BLaER1 (cell line): Measurements from ENCODE around the gene ZNF608.

Experiments used
- H3K27ac ChIP-seq: shearing (Covaris generic); formaldehyde crosslinking; 2 replicates; pipeline ENCODE4 v1.8.1; 2022
- H3K27me3 ChIP-seq: shearing (Covaris generic); formaldehyde crosslinking; 2 replicates; pipeline ENCODE4 v1.8.1; 2022
- H3K36me3 ChIP-seq: shearing (Covaris generic); formaldehyde crosslinking; 2 replicates; pipeline ENCODE4 v1.8.1; 2022
- H3K4me1 ChIP-seq: shearing (Covaris generic); formaldehyde crosslinking; 2 replicates; pipeline ENCODE4 v1.8.1; 2022
- H3K4me2 ChIP-seq: shearing (Covaris generic); formaldehyde crosslinking; 2 replicates; pipeline ENCODE4 v1.8.1; 2022
- H3K4me3 ChIP-seq: shearing (Covaris generic); formaldehyde crosslinking; 2 replicates; pipeline ENCODE4 v1.8.1; 2022
- H3K9ac ChIP-seq: shearing (Covaris generic); formaldehyde crosslinking; 2 replicates; pipeline ENCODE4 v1.8.1; 2022
- H3K9me3 ChIP-seq: shearing (Covaris generic); formaldehyde crosslinking; 2 replicates; pipeline ENCODE4 v1.8.1; 2022
- H4K20me1 ChIP-seq: shearing (Covaris generic); formaldehyde crosslinking; 2 replicates; pipeline ENCODE4 v1.8.1; 2022
- Cebpa-rat ChIP-seq: shearing (Covaris generic); IDR thresholded peaks from 2 replicates; pipeline ENCODE4 v1.8.1; 2022

ZNF608 gene, protein sequence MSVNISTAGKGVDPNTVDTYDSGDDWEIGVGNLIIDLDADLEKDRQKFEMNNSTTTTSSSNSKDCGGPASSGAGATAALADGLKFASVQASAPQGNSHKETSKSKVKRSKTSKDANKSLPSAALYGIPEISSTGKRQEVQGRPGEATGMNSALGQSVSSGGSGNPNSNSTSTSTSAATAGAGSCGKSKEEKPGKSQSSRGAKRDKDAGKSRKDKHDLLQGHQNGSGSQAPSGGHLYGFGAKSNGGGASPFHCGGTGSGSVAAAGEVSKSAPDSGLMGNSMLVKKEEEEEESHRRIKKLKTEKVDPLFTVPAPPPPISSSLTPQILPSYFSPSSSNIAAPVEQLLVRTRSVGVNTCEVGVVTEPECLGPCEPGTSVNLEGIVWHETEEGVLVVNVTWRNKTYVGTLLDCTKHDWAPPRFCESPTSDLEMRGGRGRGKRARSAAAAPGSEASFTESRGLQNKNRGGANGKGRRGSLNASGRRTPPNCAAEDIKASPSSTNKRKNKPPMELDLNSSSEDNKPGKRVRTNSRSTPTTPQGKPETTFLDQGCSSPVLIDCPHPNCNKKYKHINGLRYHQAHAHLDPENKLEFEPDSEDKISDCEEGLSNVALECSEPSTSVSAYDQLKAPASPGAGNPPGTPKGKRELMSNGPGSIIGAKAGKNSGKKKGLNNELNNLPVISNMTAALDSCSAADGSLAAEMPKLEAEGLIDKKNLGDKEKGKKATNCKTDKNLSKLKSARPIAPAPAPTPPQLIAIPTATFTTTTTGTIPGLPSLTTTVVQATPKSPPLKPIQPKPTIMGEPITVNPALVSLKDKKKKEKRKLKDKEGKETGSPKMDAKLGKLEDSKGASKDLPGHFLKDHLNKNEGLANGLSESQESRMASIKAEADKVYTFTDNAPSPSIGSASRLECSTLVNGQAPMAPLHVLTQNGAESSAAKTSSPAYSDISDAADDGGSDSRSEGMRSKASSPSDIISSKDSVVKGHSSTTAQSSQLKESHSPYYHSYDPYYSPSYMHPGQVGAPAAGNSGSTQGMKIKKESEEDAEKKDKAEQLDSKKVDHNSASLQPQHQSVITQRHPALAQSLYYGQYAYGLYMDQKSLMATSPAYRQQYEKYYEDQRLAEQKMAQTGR (N-terminal part only)

DNA sequence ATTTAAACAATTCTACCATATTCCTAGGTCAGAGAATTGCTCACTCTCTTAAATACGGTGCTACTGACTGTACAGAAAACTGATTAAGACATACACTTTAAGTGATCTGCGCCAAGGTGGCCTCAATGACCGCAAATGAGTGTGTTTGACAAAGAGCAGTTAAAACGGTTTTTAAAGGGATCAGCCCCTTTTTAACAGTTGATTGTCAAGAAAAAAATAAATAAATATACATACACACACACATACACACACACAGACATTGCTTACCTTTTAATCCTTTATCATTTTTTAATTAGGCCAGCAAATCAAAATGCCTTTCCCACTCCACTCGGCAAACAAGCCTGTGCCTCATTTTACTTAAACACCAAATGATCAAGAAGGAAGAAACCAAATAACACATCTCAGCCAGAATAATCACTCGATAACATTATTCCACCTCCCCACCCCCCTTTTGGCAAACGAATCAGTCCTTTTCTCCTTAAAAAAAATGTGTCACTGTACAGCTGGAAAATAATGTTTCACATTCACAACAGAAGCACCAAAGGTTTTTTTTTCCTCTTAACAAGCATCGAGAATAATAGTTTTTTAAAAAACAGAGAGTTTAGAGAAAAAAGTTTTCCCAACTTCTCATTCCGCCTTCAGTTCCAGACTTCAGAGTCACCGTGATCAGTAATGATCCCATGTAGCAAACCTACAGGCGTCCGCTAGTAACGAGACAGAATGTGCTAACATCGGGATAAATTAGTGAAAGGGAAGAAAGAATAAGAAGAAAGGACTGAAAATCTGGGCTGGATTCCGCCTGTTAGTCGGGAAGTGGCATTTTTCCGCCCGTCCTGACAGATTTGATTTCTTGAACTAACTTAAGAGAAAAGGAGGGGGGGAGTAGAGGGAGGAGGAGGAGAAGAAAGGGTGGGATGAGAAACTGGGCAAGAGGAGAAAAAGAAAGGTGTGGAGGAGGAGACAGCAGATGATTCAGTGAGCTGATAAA is at the start of gene ZNF608:
Gene ZNF608 (minus strand): TSS at position 712 of the 988 bp plus-strand sequence. CDS start 1,650 bp downstream, outside the sequence.
- H3K9ac ChIP-seq = peak within 1 kb of the TSS; percentile 95
- peak within 1 kb of the TSS; percentile 90 for H3K4me2 ChIP-seq
- no peak for TF ChIP-seq Cebpa-rat
- no peaks in the 10 kb centered on the region for H3K9me3 ChIP-seq
- peaks cover 34% of the 10 kb centered on the region for H4K20me1 ChIP-seq
- no peaks in the 10 kb centered on the region for H3K27me3 ChIP-seq
- peaks cover 18% of the 10 kb centered on the region for H3K4me1 ChIP-seq
- H3K4me3 ChIP-seq = peak within 1 kb of the TSS; percentile 91
- peaks cover 32% of the 10 kb centered on the region for H3K36me3 ChIP-seq
- peak within 1 kb of the TSS; percentile 95 for H3K27ac ChIP-seq

DNA sequence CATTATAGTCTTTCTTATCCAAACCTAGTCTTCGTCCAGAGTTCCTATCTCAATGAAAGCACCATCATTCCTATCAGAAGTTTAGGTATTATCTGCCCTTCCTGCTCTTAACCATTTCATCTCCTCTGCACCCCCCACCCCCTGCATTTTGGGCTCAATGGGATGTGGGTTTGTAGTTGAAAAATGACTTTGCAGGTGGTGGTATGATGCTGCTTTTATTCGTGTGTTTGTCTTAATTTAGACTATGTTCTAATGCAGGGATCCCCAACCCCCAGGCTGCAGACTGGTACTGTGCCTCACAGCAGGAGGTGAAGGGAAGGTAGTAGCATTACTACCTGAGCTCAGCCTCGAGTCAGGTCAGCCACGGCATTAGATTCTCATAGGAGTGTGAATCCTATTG is 49.4 kb upstream of the ZNF608 start:
- H3K4me3 ChIP-seq = no peak overlapping the region
- H3K27me3 ChIP-seq = no peaks in the 10 kb centered on the region
- no peak for TF ChIP-seq Cebpa-rat
- no peaks in the 10 kb centered on the region for H3K4me1 ChIP-seq
- peaks cover under 1% of the 10 kb centered on the region; the same call in 1 of the 2 replicates for H3K9me3 ChIP-seq
- H3K9ac ChIP-seq = no peak overlapping the region
- H3K27ac ChIP-seq = no peak overlapping the region
- no peak overlapping the region for H3K4me2 ChIP-seq
- H4K20me1 ChIP-seq = no peaks in the 10 kb centered on the region
- no peaks in the 10 kb centered on the region for H3K36me3 ChIP-seq

DNA sequence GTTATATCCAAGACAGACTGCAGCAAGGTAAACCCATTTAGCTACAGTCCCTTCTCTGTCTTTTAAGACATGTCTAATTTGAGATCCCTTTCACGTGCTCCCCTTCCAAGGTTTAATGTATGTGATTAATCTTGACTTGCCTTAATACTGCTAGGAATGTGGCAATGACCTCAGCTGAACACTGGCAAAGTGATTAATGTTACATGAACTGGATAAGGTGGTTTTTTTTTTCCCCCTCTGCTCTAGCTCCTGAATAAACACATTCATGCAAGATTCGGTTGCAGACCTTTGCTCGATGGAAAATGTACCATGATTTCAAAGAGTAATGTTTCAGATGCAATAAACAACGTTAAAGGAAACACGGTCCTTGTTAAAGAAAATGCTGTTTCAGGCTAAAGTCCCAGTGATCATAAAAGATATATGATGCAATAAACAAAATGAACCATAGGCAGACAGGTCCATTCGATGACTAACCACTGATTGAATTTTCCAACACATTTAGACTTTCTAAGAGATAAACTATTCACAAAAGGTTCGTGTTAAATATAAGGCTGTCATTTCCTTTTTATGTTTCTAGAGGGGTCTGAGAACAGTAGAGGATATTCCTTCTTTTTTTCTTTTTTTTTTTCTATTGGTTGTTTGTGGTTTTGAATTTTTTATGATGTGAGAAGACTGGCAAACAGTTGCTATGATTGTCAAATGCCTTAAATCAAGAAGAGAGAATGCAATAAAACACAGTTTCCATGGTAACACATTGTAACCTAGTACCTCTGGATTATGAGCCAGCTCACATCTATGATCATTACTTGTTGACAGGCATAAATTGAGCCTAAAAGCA is 44.7 kb upstream of the ZNF608 start:
- no peak overlapping the region for H3K27ac ChIP-seq
- no peaks in the 10 kb centered on the region for H4K20me1 ChIP-seq
- no peak overlapping the region for H3K4me3 ChIP-seq
- H3K9ac ChIP-seq = no peak overlapping the region
- no peaks in the 10 kb centered on the region for H3K36me3 ChIP-seq
- no peak for TF ChIP-seq Cebpa-rat
- H3K4me1 ChIP-seq = no peaks in the 10 kb centered on the region
- no peaks in the 10 kb centered on the region for H3K9me3 ChIP-seq
- no peak overlapping the region for H3K4me2 ChIP-seq
- H3K27me3 ChIP-seq = no peaks in the 10 kb centered on the region

DNA sequence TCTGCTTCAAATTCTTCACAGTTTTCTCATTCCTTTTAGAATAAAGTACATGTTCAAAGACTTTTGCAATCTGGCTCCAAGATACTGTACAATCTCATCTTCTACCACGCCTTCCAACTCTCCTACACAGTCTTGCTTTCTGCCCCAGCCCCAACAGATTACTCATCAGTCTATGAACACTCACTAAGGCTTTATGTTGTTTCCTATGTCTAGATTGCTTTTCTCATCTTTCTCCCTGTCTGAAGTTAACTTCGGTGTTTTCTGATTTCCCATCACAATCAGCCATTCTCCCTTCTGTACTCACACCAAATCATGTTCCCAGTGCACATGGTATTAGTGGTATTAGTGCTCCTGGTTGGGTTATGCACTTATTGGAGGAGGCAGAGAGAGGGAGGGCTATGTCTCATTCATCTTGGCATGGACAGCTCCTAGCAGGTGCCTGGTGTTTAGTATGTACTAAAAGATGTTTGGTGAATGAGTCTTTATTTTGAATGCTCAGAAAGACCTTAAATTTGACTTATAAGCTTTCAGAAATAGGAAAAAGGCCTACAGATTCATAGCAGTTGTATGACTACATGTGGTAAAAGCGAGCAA is 44.0 kb upstream of the ZNF608 start:
- TF ChIP-seq Cebpa-rat = no peak
- no peaks in the 10 kb centered on the region for H3K36me3 ChIP-seq
- no peak overlapping the region for H3K27ac ChIP-seq
- H3K4me3 ChIP-seq = no peak overlapping the region
- no peaks in the 10 kb centered on the region for H4K20me1 ChIP-seq
- no peak overlapping the region for H3K4me2 ChIP-seq
- H3K9me3 ChIP-seq = no peaks in the 10 kb centered on the region
- H3K9ac ChIP-seq = no peak overlapping the region
- no peaks in the 10 kb centered on the region for H3K27me3 ChIP-seq
- no peaks in the 10 kb centered on the region for H3K4me1 ChIP-seq

DNA sequence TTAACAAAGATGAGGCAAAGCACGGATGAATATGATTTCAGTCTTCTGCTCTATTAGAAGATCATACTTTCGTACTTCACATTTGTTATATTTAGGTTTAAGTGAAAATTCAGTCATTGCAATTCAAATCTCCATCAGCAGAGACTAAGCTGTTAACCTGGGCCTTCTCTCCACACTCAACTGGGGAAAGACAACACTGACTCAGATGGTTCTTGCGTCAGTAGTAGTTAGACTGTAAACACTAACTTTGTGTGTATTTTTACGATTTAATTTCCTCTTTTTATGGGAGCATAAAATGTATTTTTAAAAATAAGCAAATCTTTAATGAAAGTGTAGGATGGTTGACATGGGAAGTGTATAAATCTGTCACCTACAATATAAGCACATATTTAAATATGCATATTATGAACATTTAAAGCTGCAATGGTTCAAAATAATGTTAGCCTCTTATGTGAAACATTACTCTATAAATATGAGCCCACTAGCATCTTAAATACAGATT is 42.7 kb upstream of the ZNF608 start:
- Histone ChIP-seq H3K36me3 (no peaks in the 10 kb centered on the region), H3K9ac (no peak overlapping the region), H3K4me2 (no peak overlapping the region)

DNA sequence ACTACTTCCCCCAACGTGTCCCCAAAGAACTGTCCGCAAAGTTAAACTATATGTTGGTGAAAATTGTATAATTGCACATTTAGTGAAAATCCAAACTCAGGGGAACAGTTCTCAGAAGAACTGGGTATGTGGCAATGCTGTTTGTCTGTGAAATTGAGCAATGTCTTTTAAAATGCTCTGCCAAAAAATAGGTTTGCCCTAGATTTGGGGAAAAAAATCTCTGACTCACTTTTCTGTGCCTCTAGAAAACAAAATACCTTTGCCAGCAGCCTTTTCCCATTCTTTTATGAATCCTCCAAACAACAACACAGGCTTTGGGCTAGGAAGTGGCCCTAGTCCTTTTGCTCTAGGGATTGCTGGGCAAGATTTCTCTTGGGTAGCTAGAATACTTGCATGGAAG is 37.4 kb upstream of the ZNF608 start:
- no peak for TF ChIP-seq Cebpa-rat
- Histone ChIP-seq H3K36me3 (no peaks in the 10 kb centered on the region), H3K9ac (no peak overlapping the region), H3K4me3 (no peak overlapping the region), H3K27me3 (no peaks in the 10 kb centered on the region), H3K4me2 (no peak overlapping the region), H3K4me1 (no peaks in the 10 kb centered on the region), H3K9me3 (0 out of 2 replicates have a peak, but pooled peaks cover 5% of the 10 kb centered on the region), H4K20me1 (no peaks in the 10 kb centered on the region), H3K27ac (no peak overlapping the region)

More for the DNA sequence above, 42.7 kb upstream of the ZNF608 start:
- Histone ChIP-seq H3K4me1 (no peaks in the 10 kb centered on the region), H3K27me3 (no peaks in the 10 kb centered on the region), H3K27ac (no peak overlapping the region), H3K9me3 (no peaks in the 10 kb centered on the region), H3K4me3 (no peak overlapping the region), H4K20me1 (no peaks in the 10 kb centered on the region)
- TF ChIP-seq Cebpa-rat = no peak

DNA sequence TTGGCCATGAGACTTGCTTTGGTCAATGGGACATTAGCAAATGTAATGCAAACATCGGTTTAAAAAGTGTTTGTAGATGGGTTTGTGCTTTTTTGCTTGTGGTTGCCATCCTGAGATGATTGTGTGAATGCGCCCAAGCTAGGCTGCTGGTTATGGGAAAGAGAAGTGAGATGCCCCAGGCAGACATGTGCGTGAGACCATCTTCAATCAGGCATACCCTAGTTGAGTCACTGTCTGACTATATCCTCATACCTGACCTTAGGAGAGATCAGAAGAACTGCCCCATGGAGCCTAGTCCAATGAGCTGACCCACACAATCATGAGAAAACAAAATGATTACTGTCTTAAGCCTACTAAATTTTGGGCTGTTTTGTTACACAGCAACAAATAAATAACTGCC is 36.8 kb upstream of the ZNF608 start:
- H3K4me3 ChIP-seq = no peak overlapping the region
- no peaks in the 10 kb centered on the region for H4K20me1 ChIP-seq
- TF ChIP-seq Cebpa-rat = no peak
- no peak overlapping the region for H3K27ac ChIP-seq
- H3K27me3 ChIP-seq = no peaks in the 10 kb centered on the region
- no peaks in the 10 kb centered on the region for H3K4me1 ChIP-seq
- H3K9me3 ChIP-seq = 0 out of 2 replicates have a peak, but pooled peaks cover 5% of the 10 kb centered on the region
- H3K4me2 ChIP-seq = no peak overlapping the region
- H3K9ac ChIP-seq = no peak overlapping the region
- H3K36me3 ChIP-seq = no peaks in the 10 kb centered on the region

DNA sequence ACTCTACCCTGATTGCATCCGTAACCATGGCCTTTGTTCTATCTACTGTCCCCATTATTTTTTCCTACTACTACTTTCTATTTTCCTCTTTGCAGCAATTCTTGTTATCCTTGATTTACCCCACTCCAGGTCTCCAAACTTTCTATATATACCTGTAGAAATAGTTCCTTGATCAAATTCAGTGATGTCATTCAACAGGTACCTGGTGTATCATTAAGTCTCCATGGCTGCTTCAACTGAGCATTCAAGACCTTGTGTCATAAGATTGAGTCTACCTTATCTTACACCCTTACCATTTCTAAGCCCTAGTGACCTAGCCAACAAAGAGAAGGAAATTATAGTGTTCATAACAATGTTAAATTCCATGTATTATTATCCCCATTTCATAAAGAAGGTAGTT is 35.8 kb upstream of the ZNF608 start:
- H3K27me3 ChIP-seq = no peaks in the 10 kb centered on the region
- H3K36me3 ChIP-seq = no peaks in the 10 kb centered on the region
- no peak for TF ChIP-seq Cebpa-rat
- H3K4me2 ChIP-seq = no peak overlapping the region
- no peak overlapping the region for H3K9ac ChIP-seq
- 0 out of 2 replicates have a peak, but pooled peaks cover 5% of the 10 kb centered on the region for H3K9me3 ChIP-seq
- no peaks in the 10 kb centered on the region for H3K4me1 ChIP-seq
- H3K4me3 ChIP-seq = no peak overlapping the region
- H4K20me1 ChIP-seq = no peaks in the 10 kb centered on the region
- H3K27ac ChIP-seq = no peak overlapping the region
